ENCODE data around the gene WEE1.

WEE1 gene

DNA sequence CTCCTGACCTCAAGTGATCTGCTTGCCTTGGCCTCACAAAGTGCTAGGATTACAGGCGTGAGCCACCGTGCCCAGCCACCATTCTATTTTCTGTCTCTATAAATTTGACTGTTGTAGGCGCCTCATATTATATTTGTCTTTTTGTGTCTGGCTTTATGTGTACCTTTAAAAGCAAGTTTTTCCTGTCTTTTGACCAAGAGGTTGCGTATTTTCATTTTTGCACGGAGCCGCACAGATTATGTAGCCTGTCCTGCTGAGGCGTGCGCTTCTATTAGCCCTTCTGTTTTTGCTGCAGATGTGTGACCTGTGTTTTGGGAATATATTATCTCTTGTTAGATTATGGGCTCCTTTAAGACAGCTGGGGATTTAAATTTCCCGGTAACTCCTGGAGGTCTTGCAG, 40.4 kb upstream of the WEE1 start:
- Histone ChIP-seq H3K4me3 (ENCODE audit: insufficient read depth, low read length, poor library complexity, severe bottlenecking) (no peak overlapping the region), H3K9ac (ENCODE audit: low read length) (0 out of 2 replicates have a peak overlapping the region, but pooled peaks have one; percentile 11), H3K27me3 (ENCODE audit: low read length) (no peaks in the 10 kb centered on the region), H3K27ac (ENCODE audit: low read depth, low read length) (no peak overlapping the region), H3F3A (ENCODE audit: insufficient read depth) (no peaks in the 10 kb centered on the region), H3K9me3 (ENCODE audit: insufficient read depth, low read length) (no peaks in the 10 kb centered on the region), H2AFZ (ENCODE audit: low read depth, low read length, severe bottlenecking) (no peak overlapping the region), H3K9me2 (replicated peaks; ENCODE audit: insufficient read depth, low read length) (no peaks in the 10 kb centered on the region), H4K20me1 (ENCODE audit: low read depth, low read length) (no peaks in the 10 kb centered on the region), H3K4me2 (ENCODE audit: low read depth, low read length, poor library complexity, severe bottlenecking) (peak overlapping the region; percentile 18), H3K36me3 (ENCODE audit: low read length) (peaks cover under 1% of the 10 kb centered on the region; the same call in 1 of the 2 replicates), H3K79me2 (ENCODE audit: insufficient read depth, low read length) (no peaks in the 10 kb centered on the region)
- no peak for TF ChIP-seq EZH2phosphoT487 (conservative IDR thresholded peaks at IDR 0.05; ENCODE audit: low read length)
- TF ChIP-seq, protein P1, sequence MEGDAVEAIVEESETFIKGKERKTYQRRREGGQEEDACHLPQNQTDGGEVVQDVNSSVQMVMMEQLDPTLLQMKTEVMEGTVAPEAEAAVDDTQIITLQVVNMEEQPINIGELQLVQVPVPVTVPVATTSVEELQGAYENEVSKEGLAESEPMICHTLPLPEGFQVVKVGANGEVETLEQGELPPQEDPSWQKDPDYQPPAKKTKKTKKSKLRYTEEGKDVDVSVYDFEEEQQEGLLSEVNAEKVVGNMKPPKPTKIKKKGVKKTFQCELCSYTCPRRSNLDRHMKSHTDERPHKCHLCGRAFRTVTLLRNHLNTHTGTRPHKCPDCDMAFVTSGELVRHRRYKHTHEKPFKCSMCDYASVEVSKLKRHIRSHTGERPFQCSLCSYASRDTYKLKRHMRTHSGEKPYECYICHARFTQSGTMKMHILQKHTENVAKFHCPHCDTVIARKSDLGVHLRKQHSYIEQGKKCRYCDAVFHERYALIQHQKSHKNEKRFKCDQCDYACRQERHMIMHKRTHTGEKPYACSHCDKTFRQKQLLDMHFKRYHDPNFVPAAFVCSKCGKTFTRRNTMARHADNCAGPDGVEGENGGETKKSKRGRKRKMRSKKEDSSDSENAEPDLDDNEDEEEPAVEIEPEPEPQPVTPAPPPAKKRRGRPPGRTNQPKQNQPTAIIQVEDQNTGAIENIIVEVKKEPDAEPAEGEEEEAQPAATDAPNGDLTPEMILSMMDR (IDR thresholded peaks at IDR 0.05; ENCODE audit: insufficient read depth, low read length, poor library complexity, severe bottlenecking): no peak

DNA sequence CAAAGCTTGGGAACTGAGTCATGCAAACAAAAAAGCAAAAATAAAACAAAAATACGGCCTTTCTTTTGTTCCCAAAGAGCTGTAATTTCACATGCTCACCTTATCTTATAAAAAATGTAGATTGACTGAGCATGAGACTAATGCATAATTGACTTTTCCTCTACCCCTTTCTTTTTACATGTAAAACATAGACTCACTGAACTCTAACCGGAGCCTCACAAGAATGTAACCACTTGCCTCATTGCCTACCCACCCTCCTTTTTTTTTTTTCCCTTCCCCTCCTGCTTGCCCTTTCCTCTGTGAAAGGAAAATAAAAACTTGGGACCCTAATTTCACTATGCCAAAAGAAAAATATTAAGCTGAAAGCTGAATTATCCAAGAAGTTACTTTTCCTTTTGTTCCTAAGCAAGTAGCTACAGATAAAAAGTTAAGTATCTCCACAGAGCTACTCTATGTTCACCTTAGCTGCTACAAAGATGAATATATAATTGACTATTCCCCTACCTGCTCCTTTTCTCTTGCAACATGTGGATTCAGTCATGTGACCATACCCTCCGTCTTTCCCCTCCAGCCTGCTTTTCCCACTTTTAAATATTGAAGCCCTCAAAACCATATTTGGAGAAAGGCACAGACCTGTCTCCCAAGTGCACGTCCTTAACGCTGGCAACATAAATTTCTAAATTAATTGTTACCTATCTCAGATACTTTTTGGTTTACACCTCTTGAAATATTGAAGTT, 39.6 kb upstream of the WEE1 start:
- Histone ChIP-seq H3K27me3 (ENCODE audit: low read length) (no peaks in the 10 kb centered on the region), H3K9ac (ENCODE audit: low read length) (peak overlapping the region; percentile 14; the same call in 1 of the 2 replicates), H2AFZ (ENCODE audit: low read depth, low read length, severe bottlenecking) (no peak overlapping the region), H3K79me2 (ENCODE audit: insufficient read depth, low read length) (no peaks in the 10 kb centered on the region), H3K9me3 (ENCODE audit: insufficient read depth, low read length) (no peaks in the 10 kb centered on the region), H3K27ac (ENCODE audit: low read depth, low read length) (no peak overlapping the region), H3K4me3 (ENCODE audit: insufficient read depth, low read length, poor library complexity, severe bottlenecking) (no peak overlapping the region), H3K4me2 (ENCODE audit: low read depth, low read length, poor library complexity, severe bottlenecking) (peak overlapping the region; percentile 18), H3K9me2 (replicated peaks; ENCODE audit: insufficient read depth, low read length) (no peaks in the 10 kb centered on the region), H3K36me3 (ENCODE audit: low read length) (no peaks in the 10 kb centered on the region), H4K20me1 (ENCODE audit: low read depth, low read length) (no peaks in the 10 kb centered on the region), H3F3A (ENCODE audit: insufficient read depth) (no peaks in the 10 kb centered on the region)
- TF ChIP-seq, protein P1 (IDR thresholded peaks at IDR 0.05; ENCODE audit: insufficient read depth, low read length, poor library complexity, severe bottlenecking): no peak
- no peak for TF ChIP-seq EZH2phosphoT487 (conservative IDR thresholded peaks at IDR 0.05; ENCODE audit: low read length)

DNA sequence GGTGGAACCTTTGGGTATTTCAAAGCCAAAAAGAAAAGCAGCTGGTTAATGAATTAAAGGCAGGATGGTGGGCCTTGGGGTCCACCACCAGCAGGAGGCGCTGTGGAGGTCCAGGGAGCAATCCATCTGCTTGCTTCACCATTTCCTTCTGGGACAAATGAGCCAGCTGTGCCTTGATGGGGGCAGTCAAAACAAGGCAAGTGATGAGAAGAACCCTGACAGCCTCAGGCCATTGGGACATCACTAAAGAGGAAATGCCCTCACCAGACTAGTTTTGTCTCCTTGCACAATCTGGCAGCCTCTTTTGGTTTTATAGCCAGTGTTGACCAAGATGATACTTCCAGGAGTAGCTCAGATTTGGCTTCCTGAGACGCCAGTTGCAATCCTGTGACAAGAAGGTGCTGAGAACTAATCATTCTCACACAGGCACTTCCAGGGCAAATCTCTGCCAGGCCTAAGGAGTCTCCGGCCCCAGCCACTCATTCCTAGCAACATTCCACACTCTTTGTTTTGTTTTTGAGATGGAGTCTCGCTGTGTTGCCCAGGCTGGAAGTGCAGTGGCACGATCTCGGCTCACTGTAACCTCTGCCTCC, 38.2 kb upstream of the WEE1 start:
- H3K27ac ChIP-seq (ENCODE audit: low read depth, low read length): peak overlapping the region; percentile 25; the same call in 1 of the 2 replicates
- no peak overlapping the region for H3K4me3 ChIP-seq (ENCODE audit: insufficient read depth, low read length, poor library complexity, severe bottlenecking)
- H4K20me1 ChIP-seq (ENCODE audit: low read depth, low read length): no peaks in the 10 kb centered on the region
- no peaks in the 10 kb centered on the region for H3K36me3 ChIP-seq (ENCODE audit: low read length)
- peak overlapping the region; percentile 12 for H3K4me2 ChIP-seq (ENCODE audit: low read depth, low read length, poor library complexity, severe bottlenecking)
- no peaks in the 10 kb centered on the region for H3K9me3 ChIP-seq (ENCODE audit: insufficient read depth, low read length)
- no peaks in the 10 kb centered on the region for H3K27me3 ChIP-seq (ENCODE audit: low read length)
- H3K9ac ChIP-seq (ENCODE audit: low read length): peak overlapping the region; percentile 14; the same call in 1 of the 2 replicates
- no peaks in the 10 kb centered on the region for H3F3A ChIP-seq (ENCODE audit: insufficient read depth)
- peak overlapping the region; percentile 21 for H2AFZ ChIP-seq (ENCODE audit: low read depth, low read length, severe bottlenecking)
- no peaks in the 10 kb centered on the region for H3K9me2 ChIP-seq (replicated peaks; ENCODE audit: insufficient read depth, low read length)
- no peaks in the 10 kb centered on the region for H3K79me2 ChIP-seq (ENCODE audit: insufficient read depth, low read length)
- no peak for TF ChIP-seq EZH2phosphoT487 (conservative IDR thresholded peaks at IDR 0.05; ENCODE audit: low read length)
- TF ChIP-seq, protein P1 (IDR thresholded peaks at IDR 0.05; ENCODE audit: insufficient read depth, low read length, poor library complexity, severe bottlenecking): peak; percentile 100

Measured in SU-DHL-6 (cell line).